GM12892 (cell line): Measurements from ENCODE around the gene TSHZ1.
A peak's percentile ranks its signal among the peaks of the same experiment; 100 is the strongest.

Source experiments
- POLR2A ChIP-seq: IDR thresholded peaks from 2 replicates; pipeline ENCODE4 v1.6.1; 2011; ENCODE audit warnings: low read depth, low read length, control low read depth
- TAF1 ChIP-seq: IDR thresholded peaks from 2 replicates; pipeline ENCODE4 v1.6.1; 2011; ENCODE audit warnings: low read depth, mild to moderate bottlenecking, control low read depth, low read length, borderline replicate concordance

GRCh38 chr18:75208155-75208835 is 2.3 kb upstream of the TSHZ1 start:
- peak; percentile 44; the same call in 1 of the 2 replicates for TF ChIP-seq TAF1
- peak; percentile 64 for TF ChIP-seq POLR2A
